LNCAP (cell line): ENCODE data around the gene TWIST2.

Source experiments
- TF ChIP-seq, protein P1 (sequence below): fragments of 450-650 bp; IDR thresholded peaks from 2 replicates; pipeline ENCODE4 v1.5.1; 2017; ENCODE audit warnings: mild to moderate bottlenecking

Gene TWIST2

DNA sequence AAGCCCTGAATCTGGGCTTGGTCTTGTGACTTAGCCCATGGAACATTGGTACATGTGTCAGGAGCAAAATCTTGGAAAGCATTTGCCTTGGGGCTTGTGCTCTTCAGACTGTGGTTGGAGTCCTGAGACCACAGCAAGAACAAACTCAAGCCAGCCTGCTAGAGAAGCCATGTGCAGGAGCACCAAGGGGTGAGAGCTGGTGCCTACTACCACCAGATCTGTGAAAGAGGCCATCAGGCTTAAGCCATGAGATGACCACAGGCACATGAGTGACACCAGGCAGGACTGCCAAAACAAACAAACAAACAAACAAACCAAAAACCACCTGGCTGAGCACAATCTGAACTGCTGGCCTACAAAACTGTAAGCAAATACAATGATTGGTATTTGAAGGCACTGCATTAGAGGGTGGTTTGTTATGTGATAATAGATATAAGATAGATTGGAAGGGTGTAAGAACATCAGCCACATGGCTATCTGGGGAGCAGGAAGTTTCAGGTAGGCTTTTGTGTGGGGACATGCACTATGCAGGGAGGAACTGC lies 9.0 kb upstream of the TWIST2 start:
- TF ChIP-seq, protein P1, sequence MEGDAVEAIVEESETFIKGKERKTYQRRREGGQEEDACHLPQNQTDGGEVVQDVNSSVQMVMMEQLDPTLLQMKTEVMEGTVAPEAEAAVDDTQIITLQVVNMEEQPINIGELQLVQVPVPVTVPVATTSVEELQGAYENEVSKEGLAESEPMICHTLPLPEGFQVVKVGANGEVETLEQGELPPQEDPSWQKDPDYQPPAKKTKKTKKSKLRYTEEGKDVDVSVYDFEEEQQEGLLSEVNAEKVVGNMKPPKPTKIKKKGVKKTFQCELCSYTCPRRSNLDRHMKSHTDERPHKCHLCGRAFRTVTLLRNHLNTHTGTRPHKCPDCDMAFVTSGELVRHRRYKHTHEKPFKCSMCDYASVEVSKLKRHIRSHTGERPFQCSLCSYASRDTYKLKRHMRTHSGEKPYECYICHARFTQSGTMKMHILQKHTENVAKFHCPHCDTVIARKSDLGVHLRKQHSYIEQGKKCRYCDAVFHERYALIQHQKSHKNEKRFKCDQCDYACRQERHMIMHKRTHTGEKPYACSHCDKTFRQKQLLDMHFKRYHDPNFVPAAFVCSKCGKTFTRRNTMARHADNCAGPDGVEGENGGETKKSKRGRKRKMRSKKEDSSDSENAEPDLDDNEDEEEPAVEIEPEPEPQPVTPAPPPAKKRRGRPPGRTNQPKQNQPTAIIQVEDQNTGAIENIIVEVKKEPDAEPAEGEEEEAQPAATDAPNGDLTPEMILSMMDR: no peak

DNA sequence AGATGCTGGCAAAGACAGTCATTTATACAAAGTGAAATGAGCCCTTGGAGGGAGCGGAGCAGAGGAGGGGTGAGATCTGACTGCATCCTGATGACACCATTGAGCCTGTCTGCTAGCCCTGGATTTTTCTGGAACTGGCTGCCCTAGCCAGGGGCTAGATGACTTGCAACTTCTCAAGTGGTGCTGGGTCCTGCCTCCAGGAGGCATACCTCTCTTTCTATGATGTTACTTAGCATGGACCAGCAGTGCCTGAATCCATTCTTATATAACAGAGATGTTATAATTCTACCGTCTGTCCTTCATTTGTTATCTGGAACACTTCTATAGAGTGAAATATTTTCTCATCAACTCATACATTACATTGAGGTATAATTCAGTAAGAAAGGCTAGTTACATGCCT lies 8.5 kb upstream of the TWIST2 start:
- TF ChIP-seq, protein P1: no peak

DNA sequence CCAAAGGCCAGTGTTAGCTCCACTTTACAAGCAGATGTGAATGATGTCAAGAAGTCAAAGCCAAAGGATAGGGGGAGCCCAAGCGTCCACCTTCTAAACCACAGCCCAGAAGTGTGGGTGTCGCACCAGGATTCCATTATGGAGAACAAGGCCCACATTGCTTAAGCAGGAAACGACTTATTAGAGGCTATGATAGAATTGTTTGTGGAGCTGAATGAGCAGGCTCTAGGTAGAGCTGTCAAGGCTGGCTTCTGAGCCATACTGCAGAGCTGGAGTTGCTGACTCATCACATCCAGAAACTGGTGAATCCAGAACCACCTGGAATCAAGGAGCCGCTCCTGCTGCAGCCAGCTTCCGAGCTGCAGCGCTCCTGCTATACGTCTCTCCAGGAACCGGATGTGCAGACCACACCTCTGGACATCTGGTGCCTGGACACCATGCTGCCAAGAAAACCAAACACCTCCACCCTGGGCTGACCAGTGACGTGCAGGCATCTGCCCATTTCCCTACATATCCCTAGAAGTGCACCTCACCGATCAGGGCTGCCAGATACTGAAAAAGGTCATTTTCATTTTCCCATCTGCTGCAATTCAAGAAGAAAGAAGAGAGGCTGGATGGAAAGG lies 6.2 kb upstream of the TWIST2 start:
- TF ChIP-seq, protein P1: no peak

DNA sequence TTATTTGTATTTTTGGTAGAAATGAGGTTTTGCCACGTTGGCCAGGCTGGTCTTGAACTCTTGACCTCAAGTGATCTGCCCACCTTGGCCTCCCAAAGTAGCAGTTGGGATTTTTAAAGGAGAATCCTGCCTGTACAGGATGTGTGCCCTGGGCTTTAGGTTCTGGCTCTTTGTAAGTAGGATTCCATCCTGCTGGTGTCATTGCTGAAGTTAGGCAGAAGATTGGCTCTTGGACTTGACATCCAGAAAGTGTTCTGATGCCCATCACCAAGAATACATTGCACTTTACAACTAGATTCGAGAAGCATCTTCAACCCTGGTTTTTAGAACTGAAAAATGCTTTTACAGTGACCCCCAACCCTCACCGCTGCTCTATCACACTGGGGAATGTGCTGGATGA lies 4.4 kb upstream of the TWIST2 start:
- TF ChIP-seq, protein P1: no peak

DNA sequence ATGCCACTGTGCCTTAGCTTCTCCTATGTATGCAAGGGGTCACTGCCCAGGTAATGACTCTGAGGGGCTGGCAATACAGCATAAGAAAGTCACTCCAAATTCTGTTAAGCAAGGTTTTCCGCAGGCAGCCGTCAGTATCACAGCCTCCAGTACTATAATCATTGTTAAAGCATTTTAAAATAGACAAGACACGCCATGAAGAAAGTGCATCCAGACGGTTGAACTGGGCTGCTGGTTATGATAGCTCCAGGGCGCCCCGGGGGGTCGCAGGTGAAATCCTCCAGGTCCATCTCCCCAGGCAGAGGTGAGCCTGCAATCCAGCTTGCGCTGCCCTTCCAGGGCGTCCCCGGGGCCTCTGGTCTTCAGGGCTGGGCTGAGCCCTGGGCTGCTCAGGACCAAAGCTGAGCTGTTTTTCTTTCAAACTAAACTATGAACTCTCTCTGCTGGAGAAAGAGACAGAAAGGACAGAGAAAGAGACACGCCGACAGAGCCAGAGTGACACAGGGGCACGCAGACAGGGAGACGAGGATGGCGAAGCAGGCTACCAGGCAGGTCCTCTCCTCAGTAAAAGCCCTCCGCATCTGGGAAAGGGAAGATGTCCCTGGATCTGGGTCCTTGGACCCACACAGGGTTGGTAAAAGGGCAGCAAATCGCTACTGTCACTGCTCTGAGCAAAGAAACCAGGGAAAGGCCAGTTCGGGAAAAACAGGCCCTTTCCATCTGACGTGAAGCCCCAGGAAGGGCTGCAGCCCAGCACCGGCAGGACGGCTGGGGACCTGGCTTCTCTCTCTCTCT lies 2.1 kb upstream of the TWIST2 start:
- TF ChIP-seq, protein P1: no peak

DNA sequence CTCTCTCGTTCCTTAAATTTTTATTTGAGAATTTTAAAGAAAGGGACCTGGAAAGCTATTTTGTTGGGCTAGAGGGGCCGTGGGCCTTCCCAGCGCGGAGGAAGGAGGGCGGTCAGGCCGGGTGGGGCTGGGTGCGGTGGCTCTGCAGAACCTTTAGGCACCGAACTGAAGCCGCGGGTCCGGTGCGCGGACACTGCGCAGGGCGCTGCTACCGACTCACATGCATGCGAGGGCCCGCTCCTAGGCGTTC lies 1.6 kb upstream of the TWIST2 start:
- TF ChIP-seq, protein P1: no peak

DNA sequence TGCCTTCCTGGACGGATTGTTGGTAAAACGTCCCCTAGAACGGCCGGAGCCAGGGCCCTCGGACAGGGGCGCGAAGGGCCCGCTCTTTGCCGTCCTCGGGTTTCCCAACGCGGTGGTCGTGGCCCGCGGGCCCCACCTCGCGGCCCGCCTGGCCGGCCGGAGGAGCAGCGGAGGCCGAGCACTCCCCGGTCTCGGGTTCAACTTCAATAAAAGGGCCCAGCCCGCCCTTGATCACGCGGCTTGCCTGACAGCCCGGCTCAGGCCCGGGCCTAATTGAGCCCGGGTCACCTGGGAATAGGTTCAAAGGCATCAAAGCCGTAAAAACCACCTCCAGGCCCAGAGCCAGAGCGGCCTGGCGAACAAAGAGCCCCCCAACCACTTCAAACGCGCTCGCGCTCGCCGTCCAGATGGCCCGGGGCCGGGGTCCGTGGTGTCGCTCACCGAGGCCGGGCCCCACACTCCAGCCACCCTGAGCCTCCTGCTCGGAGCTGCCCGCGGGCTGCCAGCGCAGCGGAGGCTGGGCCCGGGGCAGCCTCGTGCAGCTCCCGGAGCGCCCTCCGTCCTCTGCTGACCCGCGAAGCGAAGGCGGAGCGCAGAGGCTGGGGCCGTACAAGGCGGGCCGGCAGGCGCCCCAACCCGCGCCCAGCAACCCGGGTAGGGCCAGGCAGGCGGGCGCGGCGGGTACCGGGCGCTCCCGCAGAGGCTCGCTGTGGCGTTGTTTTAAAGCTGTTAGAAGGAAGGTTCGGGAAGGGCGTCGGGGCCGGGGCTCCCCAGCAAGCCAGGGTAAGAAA lies 1.1 kb upstream of the TWIST2 start:
- TF ChIP-seq, protein P1: no peak
